Measurements from ENCODE around the gene ARHGAP18. TPM values are rescaled to one million over a fixed set of nuclear protein-coding genes. Genes with fewer than 3 reads are reported as not detected.

Gene ARHGAP18
- total RNA-seq, 6 experiments from 2014 or later = 70.8 to 81.2 (median 76.0) TPM

DNA sequence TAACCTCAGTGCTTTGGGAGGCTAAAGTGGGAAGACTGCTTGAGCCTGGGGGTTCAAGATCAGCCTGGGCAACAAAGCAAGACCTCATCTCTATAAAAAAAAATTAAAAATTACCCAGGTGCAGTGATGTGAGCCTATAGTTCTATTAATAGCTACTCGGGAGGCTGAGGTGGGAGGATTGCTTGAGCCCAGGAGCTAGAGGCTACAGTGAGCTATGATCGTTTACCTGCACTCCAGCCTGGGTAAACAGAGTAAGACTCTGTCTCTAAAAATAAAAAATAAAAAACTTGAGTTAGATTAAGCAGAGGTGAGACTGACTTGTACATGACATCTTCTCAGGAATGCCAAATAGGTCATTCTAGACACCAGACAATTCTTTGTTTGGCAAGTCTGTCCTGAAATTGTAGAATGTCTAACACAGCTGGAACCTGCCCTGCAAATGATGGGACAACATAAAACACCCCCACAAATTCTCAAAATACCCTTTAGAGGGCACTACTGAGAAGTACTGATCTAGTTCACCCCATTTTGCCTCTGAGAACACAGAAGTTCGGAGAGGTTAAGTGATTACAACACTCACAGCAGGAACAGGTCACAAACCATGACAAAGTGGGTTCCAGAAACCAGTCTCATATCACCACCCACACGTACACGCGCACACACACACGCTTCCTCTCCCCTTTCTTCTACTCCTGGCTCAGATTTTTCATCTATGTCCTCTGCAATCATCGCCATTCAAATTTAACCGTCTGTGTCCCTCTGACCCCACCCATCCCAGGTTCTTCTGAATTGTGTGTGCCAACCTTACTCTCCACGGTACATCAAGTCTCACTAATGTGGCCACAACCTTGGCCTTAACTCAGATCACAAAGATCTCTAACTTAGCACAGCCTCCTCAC, 38.3 kb downstream of the ARHGAP18 start:
- Mint-ChIP-seq H3K4me1 (ENCODE audit: low read depth) (peaks cover 91% of the 10 kb centered on the region), H3K27ac (peak overlapping the region; percentile 93)

DNA sequence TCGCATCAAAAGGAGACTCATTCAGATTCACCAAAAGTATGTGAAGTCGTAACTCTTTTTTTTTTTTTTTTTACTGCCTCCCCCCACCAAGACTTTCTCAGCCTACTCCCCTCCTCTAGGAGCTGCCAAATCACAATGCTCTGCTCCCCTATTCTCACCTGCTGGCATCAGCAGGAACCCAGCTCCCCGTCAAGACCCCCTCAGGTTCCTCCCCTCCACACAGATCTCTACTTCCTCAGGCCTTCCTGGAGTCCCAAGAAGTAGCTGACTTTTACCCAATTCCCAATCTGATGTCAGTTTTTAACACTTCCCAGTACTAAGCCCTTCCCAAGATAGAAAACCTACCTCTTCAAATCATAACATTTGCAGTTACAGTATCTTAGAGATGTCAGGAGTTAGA, 39.3 kb downstream of the ARHGAP18 start:
- Mint-ChIP-seq H3K4me1 (ENCODE audit: low read depth) (peaks cover 88% of the 10 kb centered on the region), H3K27ac (peak overlapping the region; percentile 78), H3K9me3 (no peaks in the 10 kb centered on the region), H3K36me3 (ENCODE audit: low read depth) (peaks cover 45% of the 10 kb centered on the region), H3K27me3 (ENCODE audit: insufficient read depth) (no peaks in the 10 kb centered on the region; the same call in 1 of the 2 replicates), H3K4me3 (no peak overlapping the region; the same call in 1 of the 2 replicates)
- DNase-seq = no peak
- no peak for TF ChIP-seq CTCF (IDR thresholded peaks at IDR 0.05)

More for the DNA sequence above, 38.3 kb downstream of the ARHGAP18 start:
- H3K36me3 Mint-ChIP-seq (ENCODE audit: low read depth) = peaks cover 56% of the 10 kb centered on the region
- no peaks in the 10 kb centered on the region for H3K9me3 Mint-ChIP-seq
- no peak for DNase-seq
- peak; percentile 44; the same call in 1 of the 2 replicates for TF ChIP-seq CTCF (IDR thresholded peaks at IDR 0.05)
- H3K4me3 Mint-ChIP-seq = peak overlapping the region; percentile 82
- no peaks in the 10 kb centered on the region for H3K27me3 Mint-ChIP-seq (ENCODE audit: insufficient read depth)

GRCh38 chr6:129667621-129668020, 42.4 kb downstream of the ARHGAP18 start:
- H3K9me3 Mint-ChIP-seq = no peaks in the 10 kb centered on the region
- no peak for TF ChIP-seq CTCF (IDR thresholded peaks at IDR 0.05)
- peak overlapping the region; percentile 63 for H3K27ac Mint-ChIP-seq
- peaks cover 83% of the 10 kb centered on the region for H3K4me1 Mint-ChIP-seq (ENCODE audit: low read depth)
- H3K4me3 Mint-ChIP-seq = peak overlapping the region; percentile 40
- H3K36me3 Mint-ChIP-seq (ENCODE audit: low read depth) = peaks cover 35% of the 10 kb centered on the region
- H3K27me3 Mint-ChIP-seq (ENCODE audit: insufficient read depth) = no peaks in the 10 kb centered on the region; the same call in 1 of the 2 replicates
- peak; percentile 65 for DNase-seq

GRCh38 chr6:129667034-129667433, 42.9 kb downstream of the ARHGAP18 start:
- Mint-ChIP-seq H3K36me3 (ENCODE audit: low read depth) (peaks cover 29% of the 10 kb centered on the region), H3K4me3 (no peak overlapping the region), H3K27ac (peak overlapping the region; percentile 63), H3K4me1 (ENCODE audit: low read depth) (peaks cover 83% of the 10 kb centered on the region), H3K27me3 (ENCODE audit: insufficient read depth) (no peaks in the 10 kb centered on the region; the same call in 1 of the 2 replicates), H3K9me3 (no peaks in the 10 kb centered on the region)
- peak; percentile 60 for TF ChIP-seq CTCF (IDR thresholded peaks at IDR 0.05)
- DNase-seq = no peak

- Mint-ChIP-seq H3K4me3 (no peak overlapping the region), H3K9me3 (no peaks in the 10 kb centered on the region), H3K4me1 (ENCODE audit: low read depth) (peaks cover 81% of the 10 kb centered on the region), H3K27me3 (ENCODE audit: insufficient read depth) (no peaks in the 10 kb centered on the region; the same call in 1 of the 2 replicates), H3K27ac (no peak overlapping the region), H3K36me3 (ENCODE audit: low read depth) (peaks cover 27% of the 10 kb centered on the region)
- TF ChIP-seq CTCF (IDR thresholded peaks at IDR 0.05) = no peak
- no peak for DNase-seq
Observed at GRCh38 chr6:129665555-129665954, 44.4 kb downstream of the ARHGAP18 start.
